ENCODE data around the gene TFAP2A. TPM values are rescaled to one million over a fixed set of nuclear protein-coding genes. Genes with fewer than 3 reads are reported as not detected.

The TFAP2A gene
- total RNA-seq, 2 experiments from 2014 or later, result not detected

DNA sequence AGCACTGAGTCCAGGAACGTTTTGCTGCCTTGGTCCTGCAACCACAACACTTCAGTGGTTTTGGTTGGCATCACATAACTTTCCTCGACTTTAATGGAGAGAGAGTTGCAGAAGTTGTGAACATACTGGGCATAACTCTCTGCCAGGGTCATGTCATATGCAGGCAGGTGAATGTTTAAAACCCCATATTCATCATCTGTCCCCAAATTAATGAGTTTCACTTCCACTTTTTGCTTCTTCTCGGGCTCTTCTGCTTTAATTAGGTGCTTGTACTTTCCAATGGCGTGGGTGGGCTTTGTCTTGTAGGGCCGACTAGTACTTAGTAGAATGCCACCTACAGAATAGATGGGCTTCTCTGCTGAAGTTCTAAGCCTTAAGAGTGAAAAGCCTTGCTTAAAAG is 45.2 kb upstream of the TFAP2A start:
- DNase-seq (no peak), ATAC-seq (no peak)
- ChIA-PET CTCF (no interaction called here), POLR2A (no interaction called here)
- H3K4me3 Mint-ChIP-seq, result no peak overlapping the region
- no peaks in the 10 kb centered on the region for H3K36me3 Mint-ChIP-seq (ENCODE audit: low read depth)
- TF ChIP-seq, protein P1, sequence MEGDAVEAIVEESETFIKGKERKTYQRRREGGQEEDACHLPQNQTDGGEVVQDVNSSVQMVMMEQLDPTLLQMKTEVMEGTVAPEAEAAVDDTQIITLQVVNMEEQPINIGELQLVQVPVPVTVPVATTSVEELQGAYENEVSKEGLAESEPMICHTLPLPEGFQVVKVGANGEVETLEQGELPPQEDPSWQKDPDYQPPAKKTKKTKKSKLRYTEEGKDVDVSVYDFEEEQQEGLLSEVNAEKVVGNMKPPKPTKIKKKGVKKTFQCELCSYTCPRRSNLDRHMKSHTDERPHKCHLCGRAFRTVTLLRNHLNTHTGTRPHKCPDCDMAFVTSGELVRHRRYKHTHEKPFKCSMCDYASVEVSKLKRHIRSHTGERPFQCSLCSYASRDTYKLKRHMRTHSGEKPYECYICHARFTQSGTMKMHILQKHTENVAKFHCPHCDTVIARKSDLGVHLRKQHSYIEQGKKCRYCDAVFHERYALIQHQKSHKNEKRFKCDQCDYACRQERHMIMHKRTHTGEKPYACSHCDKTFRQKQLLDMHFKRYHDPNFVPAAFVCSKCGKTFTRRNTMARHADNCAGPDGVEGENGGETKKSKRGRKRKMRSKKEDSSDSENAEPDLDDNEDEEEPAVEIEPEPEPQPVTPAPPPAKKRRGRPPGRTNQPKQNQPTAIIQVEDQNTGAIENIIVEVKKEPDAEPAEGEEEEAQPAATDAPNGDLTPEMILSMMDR (IDR thresholded peaks at IDR 0.05), result no peak
- intact Hi-C loops (cut with micrococcal nuclease), result no loop called here
- H3K27ac Mint-ChIP-seq, result no peak overlapping the region
- H3K27me3 Mint-ChIP-seq, result peaks cover 16% of the 10 kb centered on the region
- H3K4me1 Mint-ChIP-seq (ENCODE audit: low read depth), result no peaks in the 10 kb centered on the region
- no peaks in the 10 kb centered on the region for H3K9me3 Mint-ChIP-seq

DNA sequence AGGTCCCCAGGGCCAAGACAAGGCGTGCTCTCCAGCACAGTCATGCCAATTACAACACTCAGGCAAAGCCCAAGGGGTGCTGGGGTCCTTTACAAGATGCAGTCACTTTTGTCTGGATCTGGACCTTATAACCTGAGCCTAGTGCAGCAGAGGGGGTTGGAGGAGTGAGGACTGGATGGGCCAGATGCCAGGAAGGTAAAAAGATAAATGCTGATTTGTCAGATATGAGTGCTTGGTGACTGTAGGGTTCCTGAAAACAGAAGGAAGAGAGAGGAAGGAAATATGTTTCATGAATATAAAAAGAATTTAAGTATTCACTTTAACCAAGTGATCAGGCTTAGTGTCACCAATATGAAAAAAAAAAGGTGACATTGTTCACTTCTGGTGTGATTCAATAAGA is 43.4 kb upstream of the TFAP2A start:
- DNase-seq (no peak), ATAC-seq (no peak)
- Mint-ChIP-seq H3K4me3 (no peak overlapping the region), H3K27me3 (peaks cover 16% of the 10 kb centered on the region), H3K9me3 (no peaks in the 10 kb centered on the region), H3K27ac (no peak overlapping the region), H3K4me1 (ENCODE audit: low read depth) (no peaks in the 10 kb centered on the region), H3K36me3 (ENCODE audit: low read depth) (no peaks in the 10 kb centered on the region)
- intact Hi-C loops (cut with micrococcal nuclease), result no loop called here
- ChIA-PET POLR2A (no interaction called here), CTCF (no interaction called here)
- TF ChIP-seq, protein P1 (IDR thresholded peaks at IDR 0.05), result no peak

DNA sequence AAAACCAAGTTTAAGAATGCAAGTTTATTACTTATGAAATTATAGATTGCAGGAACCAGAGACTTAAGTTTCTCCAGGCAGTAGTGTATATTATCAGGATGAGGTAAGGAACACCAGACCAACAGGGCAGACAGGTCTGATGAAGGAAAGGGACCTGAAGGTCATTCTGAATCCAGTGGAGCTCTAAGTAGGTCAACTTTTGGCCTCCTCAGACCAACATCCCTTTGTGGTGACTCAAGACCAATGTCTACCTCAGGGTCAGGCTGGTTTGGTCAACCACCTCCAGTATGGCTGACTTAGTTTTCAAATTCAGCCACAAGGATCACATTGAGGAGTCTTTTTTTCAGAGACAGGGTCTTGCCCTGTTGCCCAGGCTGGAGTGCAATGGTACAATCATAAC is 38.7 kb upstream of the TFAP2A start:
- intact Hi-C loops (cut with micrococcal nuclease), result no loop called here
- no peak overlapping the region for H3K4me3 Mint-ChIP-seq
- TF ChIP-seq, protein P1 (IDR thresholded peaks at IDR 0.05), result no peak
- CTCF ChIA-PET, result interaction anchor here (1.2 kb wide), 1 partner anchor 25 kb away, joined by 3 read pairs; no protein-coding TSS in a partner anchor
- DNase-seq, result no peak
- no peaks in the 10 kb centered on the region for H3K36me3 Mint-ChIP-seq (ENCODE audit: low read depth)
- POLR2A ChIA-PET, result no interaction called here
- no peak overlapping the region for H3K27ac Mint-ChIP-seq
- peaks cover 6% of the 10 kb centered on the region for H3K27me3 Mint-ChIP-seq
- ATAC-seq, result no peak
- H3K9me3 Mint-ChIP-seq, result no peaks in the 10 kb centered on the region
- H3K4me1 Mint-ChIP-seq (ENCODE audit: low read depth), result no peaks in the 10 kb centered on the region

DNA sequence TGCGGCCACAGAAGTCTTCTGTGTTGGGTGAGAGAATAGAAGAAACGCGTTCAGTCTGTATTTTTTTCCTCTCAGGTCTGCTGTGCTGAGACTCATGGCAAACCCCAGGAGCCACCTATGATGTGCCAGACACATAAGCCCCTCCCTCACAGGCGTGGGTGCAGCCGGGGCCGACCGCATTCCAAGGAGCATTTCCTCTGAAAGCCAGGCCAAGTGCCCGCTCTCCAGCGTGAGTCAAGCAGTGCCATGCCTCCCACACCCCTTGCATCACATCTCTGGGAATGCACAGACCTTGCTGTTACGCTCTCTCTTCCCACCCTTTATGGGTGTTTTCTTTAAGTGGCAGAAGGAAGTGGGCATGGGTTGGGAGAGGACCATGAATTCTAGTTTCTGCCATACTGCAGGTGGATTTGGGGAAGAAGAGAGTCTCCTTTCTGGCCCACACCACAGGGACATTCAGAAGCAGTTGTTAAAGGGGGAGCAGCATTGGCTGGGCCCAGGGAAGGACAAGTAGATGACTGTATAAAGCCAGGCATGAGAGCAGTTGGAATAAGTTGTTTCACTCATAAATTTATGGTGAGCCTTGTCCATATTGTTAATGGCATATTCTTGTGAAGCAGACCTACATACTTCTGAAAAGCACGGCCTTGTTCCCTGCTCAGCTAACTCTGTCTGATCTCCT is 37.1 kb upstream of the TFAP2A start:
- Mint-ChIP-seq H3K4me3 (no peak overlapping the region), H3K27ac (no peak overlapping the region), H3K4me1 (ENCODE audit: low read depth) (no peaks in the 10 kb centered on the region), H3K9me3 (no peaks in the 10 kb centered on the region), H3K36me3 (ENCODE audit: low read depth) (no peaks in the 10 kb centered on the region), H3K27me3 (peaks cover 4% of the 10 kb centered on the region)
- TF ChIP-seq, protein P1 (IDR thresholded peaks at IDR 0.05), result no peak
- CTCF ChIA-PET, result no interaction called here
- POLR2A ChIA-PET, result no interaction called here
- intact Hi-C loops (cut with micrococcal nuclease), result no loop called here
- DNase-seq (no peak), ATAC-seq (no peak)

GRCh38 chr6:10451394-10451793 is 36.5 kb upstream of the TFAP2A start:
- H3K9me3 Mint-ChIP-seq, result no peaks in the 10 kb centered on the region

More at GRCh38 chr6:10451394-10451793, 36.5 kb upstream of the TFAP2A start:
- TF ChIP-seq, protein P1 (IDR thresholded peaks at IDR 0.05), result no peak
- Mint-ChIP-seq H3K27me3 (peaks cover 6% of the 10 kb centered on the region), H3K27ac (no peak overlapping the region), H3K4me1 (ENCODE audit: low read depth) (no peaks in the 10 kb centered on the region), H3K4me3 (no peak overlapping the region), H3K36me3 (ENCODE audit: low read depth) (no peaks in the 10 kb centered on the region)
- no peak for ATAC-seq
- ChIA-PET POLR2A (no interaction called here), CTCF (no interaction called here)
- intact Hi-C loops (cut with micrococcal nuclease), result no loop called here
- DNase-seq, result no peak
